MM.1S (cell line): Measurements from ENCODE around the gene SLC37A1.

Experiments
- DNase-seq: peaks from one replicate; pipeline ENCODE4 v3.0.0-alpha.2; 2015
- H2AFZ ChIP-seq: fragments of 300-600 bp; sonication (generic); 2 replicates; pipeline ENCODE4 v1.6.0; 2016; ENCODE audit warnings: antibody characterized with exemption, low read length
- H3F3A ChIP-seq: fragments of 300-600 bp; sonication (generic); 2 replicates; pipeline ENCODE4 v1.6.1; 2016; ENCODE audit warnings: mild to moderate bottlenecking, antibody characterized with exemption, low read length, moderate library complexity, mixed read lengths; ENCODE audit not compliant: insufficient read depth
- H3K27ac ChIP-seq: fragments of 300-600 bp; sonication (generic); 2 replicates; pipeline ENCODE4 v1.5.1; 2016; ENCODE audit warnings: mild to moderate bottlenecking, low read length
- H3K27me3 ChIP-seq: fragments of 300-600 bp; sonication (generic); replicated peaks from 2 replicates; pipeline ENCODE4 v1.6.0; 2016; ENCODE audit warnings: low read length; ENCODE audit not compliant: insufficient read depth
- H3K36me3 ChIP-seq: fragments of 300-600 bp; sonication (generic); replicated peaks from 2 replicates; pipeline ENCODE4 v1.6.1; 2016; ENCODE audit warnings: mild to moderate bottlenecking, low read length, mixed read lengths; ENCODE audit not compliant: insufficient read depth
- H3K4me1 ChIP-seq: fragments of 300-600 bp; sonication (generic); 2 replicates; pipeline ENCODE4 v1.6.1; 2016; ENCODE audit warnings: low read length, mixed read lengths
- H3K4me2 ChIP-seq: fragments of 300-600 bp; sonication (generic); 2 replicates; pipeline ENCODE4 v1.6.0; 2016; ENCODE audit warnings: low read depth, low read length
- H3K4me3 ChIP-seq: fragments of 300-600 bp; sonication (generic); 2 replicates; pipeline ENCODE4 v1.5.1; 2016; ENCODE audit warnings: low read length, mixed read lengths
- H3K79me2 ChIP-seq: fragments of 300-600 bp; sonication (generic); 2 replicates; pipeline ENCODE4 v1.6.1; 2016; ENCODE audit warnings: mixed run types, low read length, mixed read lengths
- H3K9ac ChIP-seq: fragments of 300-600 bp; sonication (generic); 2 replicates; pipeline ENCODE4 v1.6.1; 2016; ENCODE audit warnings: low read length, mixed read lengths
- H3K9me2 ChIP-seq: fragments of 300-600 bp; sonication (generic); replicated peaks from 2 replicates; pipeline ENCODE4 v1.6.1; 2016; ENCODE audit warnings: mild to moderate bottlenecking, low read length, mixed read lengths; ENCODE audit not compliant: insufficient read depth
- H3K9me3 ChIP-seq: fragments of 300-600 bp; sonication (generic); replicated peaks from 2 replicates; pipeline ENCODE4 v1.6.1; 2016; ENCODE audit warnings: mild to moderate bottlenecking, low read length, mixed read lengths; ENCODE audit not compliant: insufficient read depth
- H4K20me1 ChIP-seq: fragments of 300-600 bp; sonication (generic); 2 replicates; pipeline ENCODE4 v1.6.1; 2016; ENCODE audit warnings: mild to moderate bottlenecking, low read length, moderate library complexity, mixed read lengths; ENCODE audit not compliant: insufficient read depth
- EZH2 ChIP-seq: fragments of 300-600 bp; sonication (generic); optimal IDR thresholded peaks from 2 replicates; pipeline ENCODE3; 2017; ENCODE audit warnings: low read depth, mild to moderate bottlenecking, antibody characterized with exemption, low read length, mixed read lengths
- EZH2phosphoT487 ChIP-seq: fragments of 300-600 bp; sonication (generic); IDR thresholded peaks from 2 replicates; pipeline ENCODE4 v1.6.1; 2018; ENCODE audit warnings: antibody characterized with exemption, low read length
- TF ChIP-seq, protein P1 (sequence below): fragments of 300-600 bp; sonication (generic); IDR thresholded peaks from 2 replicates; pipeline ENCODE4 v1.5.1; 2016; ENCODE audit warnings: antibody characterized with exemption, low read length, mixed read lengths

SLC37A1 gene

DNA sequence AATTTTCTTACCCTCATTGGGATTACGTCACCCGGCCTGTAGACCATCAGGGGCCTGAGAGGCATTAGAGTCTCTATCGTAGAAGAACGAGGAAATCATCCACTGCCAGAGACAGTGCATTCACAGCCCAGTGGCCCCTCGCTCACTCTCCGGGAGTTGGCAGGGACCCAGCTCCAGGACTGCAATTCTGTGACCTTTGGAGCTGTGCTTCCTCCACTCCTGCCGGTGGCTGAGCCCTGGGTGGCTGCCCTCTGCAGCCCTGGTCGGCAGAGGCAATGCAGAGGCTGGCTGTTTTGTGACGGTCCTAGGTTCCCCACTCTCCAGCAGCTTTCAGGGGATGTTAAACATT, 12.7 kb downstream of the SLC37A1 start:
- H3K9me2 ChIP-seq: no peaks in the 10 kb centered on the region
- TF ChIP-seq EZH2phosphoT487 (no peak), EZH2 (no peak)
- TF ChIP-seq, protein P1, sequence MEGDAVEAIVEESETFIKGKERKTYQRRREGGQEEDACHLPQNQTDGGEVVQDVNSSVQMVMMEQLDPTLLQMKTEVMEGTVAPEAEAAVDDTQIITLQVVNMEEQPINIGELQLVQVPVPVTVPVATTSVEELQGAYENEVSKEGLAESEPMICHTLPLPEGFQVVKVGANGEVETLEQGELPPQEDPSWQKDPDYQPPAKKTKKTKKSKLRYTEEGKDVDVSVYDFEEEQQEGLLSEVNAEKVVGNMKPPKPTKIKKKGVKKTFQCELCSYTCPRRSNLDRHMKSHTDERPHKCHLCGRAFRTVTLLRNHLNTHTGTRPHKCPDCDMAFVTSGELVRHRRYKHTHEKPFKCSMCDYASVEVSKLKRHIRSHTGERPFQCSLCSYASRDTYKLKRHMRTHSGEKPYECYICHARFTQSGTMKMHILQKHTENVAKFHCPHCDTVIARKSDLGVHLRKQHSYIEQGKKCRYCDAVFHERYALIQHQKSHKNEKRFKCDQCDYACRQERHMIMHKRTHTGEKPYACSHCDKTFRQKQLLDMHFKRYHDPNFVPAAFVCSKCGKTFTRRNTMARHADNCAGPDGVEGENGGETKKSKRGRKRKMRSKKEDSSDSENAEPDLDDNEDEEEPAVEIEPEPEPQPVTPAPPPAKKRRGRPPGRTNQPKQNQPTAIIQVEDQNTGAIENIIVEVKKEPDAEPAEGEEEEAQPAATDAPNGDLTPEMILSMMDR: no peak
- peaks cover 56% of the 10 kb centered on the region for H3K4me1 ChIP-seq
- H3K4me3 ChIP-seq: no peak overlapping the region
- peaks cover 22% of the 10 kb centered on the region; the same call in 1 of the 2 replicates for H3K27me3 ChIP-seq
- no peak overlapping the region for H3K4me2 ChIP-seq
- no peak overlapping the region for H2AFZ ChIP-seq
- H3K79me2 ChIP-seq: no peaks in the 10 kb centered on the region
- no peaks in the 10 kb centered on the region for H3K36me3 ChIP-seq
- no peak overlapping the region for H3K27ac ChIP-seq
- no peaks in the 10 kb centered on the region for H4K20me1 ChIP-seq
- DNase-seq: no peak
- no peaks in the 10 kb centered on the region for H3K9me3 ChIP-seq
- no peak overlapping the region for H3K9ac ChIP-seq
- peaks cover 43% of the 10 kb centered on the region for H3F3A ChIP-seq

DNA sequence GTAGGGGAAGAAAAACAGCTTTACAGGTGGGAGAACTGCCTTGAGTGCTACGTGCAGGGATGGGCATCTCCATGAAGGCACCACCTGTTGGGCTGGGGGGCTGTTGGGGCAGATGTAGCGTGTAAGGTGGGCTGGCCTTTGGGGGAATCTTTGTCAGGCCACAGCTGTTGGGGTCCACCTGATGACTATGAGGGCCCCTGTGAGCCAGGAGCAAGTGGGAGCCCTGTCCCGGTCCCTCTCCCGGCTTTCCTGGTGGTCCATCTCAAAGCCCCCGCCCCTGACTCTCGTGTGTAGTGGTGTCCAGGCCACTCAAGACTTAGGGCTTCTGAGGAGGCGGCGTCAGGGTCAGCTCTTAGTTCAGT, 13.5 kb downstream of the SLC37A1 start:
- no peaks in the 10 kb centered on the region for H4K20me1 ChIP-seq
- peak overlapping the region; percentile 87 for H3K27ac ChIP-seq
- peaks cover 56% of the 10 kb centered on the region for H3K4me1 ChIP-seq
- peaks cover 43% of the 10 kb centered on the region for H3F3A ChIP-seq
- H3K9me3 ChIP-seq: no peaks in the 10 kb centered on the region
- TF ChIP-seq, protein P1: no peak
- no peak for TF ChIP-seq EZH2
- TF ChIP-seq EZH2phosphoT487: no peak
- no peaks in the 10 kb centered on the region for H3K36me3 ChIP-seq
- H3K9ac ChIP-seq: peak overlapping the region; percentile 56
- DNase-seq: no peak
- H3K4me2 ChIP-seq: peak overlapping the region; percentile 75
- peak overlapping the region; percentile 27 for H3K4me3 ChIP-seq
- H3K9me2 ChIP-seq: no peaks in the 10 kb centered on the region
- no peaks in the 10 kb centered on the region for H3K79me2 ChIP-seq
- peaks cover 27% of the 10 kb centered on the region for H3K27me3 ChIP-seq
- H2AFZ ChIP-seq: no peak overlapping the region

GRCh38 chr21:42527489-42528158, 14.0 kb downstream of the SLC37A1 start:
- TF ChIP-seq, protein P1: no peak
- TF ChIP-seq EZH2: no peak
- no peak for TF ChIP-seq EZH2phosphoT487
- Histone ChIP-seq H3K27ac (peak overlapping the region; percentile 87), H3K27me3 (peaks cover 32% of the 10 kb centered on the region), H3K9me2 (no peaks in the 10 kb centered on the region), H3K4me2 (peak overlapping the region; percentile 75), H3F3A (peaks cover 43% of the 10 kb centered on the region), H3K79me2 (no peaks in the 10 kb centered on the region), H2AFZ (peak overlapping the region; percentile 13; the same call in 1 of the 2 replicates), H3K9ac (peak overlapping the region; percentile 56), H3K4me1 (peaks cover 56% of the 10 kb centered on the region), H3K4me3 (peak overlapping the region; percentile 30), H3K36me3 (no peaks in the 10 kb centered on the region), H3K9me3 (no peaks in the 10 kb centered on the region), H4K20me1 (no peaks in the 10 kb centered on the region)
- peak; percentile 98 for DNase-seq
